LoVo (cell line): ENCODE data around the gene GNAT2.

Source experiments
- DNase-seq: peaks from one replicate; pipeline ENCODE4 v3.0.0-alpha.2; 2016; ENCODE audit warnings: low spot score

Gene GNAT2

DNA sequence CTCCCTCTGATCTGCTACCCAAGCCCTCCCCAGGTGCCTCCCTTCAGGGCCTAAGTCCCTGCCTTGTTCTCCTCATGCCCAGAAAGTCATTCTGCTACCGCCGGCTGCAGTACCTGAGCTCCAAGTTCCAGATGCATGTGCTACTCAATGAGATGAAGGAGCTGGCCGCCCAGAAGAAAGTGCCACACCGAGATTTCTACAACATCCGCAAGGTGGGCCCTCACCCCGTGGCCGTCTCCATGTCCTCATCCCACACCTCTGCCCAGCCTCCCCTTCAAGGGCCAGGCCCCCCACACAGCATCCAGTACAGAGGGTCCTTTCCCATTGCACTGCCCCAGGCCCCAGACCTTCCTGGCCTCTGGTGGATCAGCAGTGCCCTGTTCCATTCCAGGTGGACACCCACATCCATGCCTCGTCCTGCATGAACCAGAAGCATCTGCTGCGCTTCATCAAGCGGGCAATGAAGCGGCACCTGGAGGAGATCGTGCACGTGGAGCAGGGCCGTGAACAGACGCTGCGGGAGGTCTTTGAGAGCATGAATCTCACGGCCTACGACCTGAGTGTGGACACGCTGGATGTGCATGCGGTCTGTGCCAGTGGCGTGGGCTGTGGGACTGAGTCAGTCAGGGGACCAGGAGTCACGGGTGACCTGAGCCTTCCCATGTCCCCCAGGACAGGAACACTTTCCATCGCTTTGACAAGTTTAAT, 8.4 kb upstream of the GNAT2 start:
- no peak for DNase-seq

DNA sequence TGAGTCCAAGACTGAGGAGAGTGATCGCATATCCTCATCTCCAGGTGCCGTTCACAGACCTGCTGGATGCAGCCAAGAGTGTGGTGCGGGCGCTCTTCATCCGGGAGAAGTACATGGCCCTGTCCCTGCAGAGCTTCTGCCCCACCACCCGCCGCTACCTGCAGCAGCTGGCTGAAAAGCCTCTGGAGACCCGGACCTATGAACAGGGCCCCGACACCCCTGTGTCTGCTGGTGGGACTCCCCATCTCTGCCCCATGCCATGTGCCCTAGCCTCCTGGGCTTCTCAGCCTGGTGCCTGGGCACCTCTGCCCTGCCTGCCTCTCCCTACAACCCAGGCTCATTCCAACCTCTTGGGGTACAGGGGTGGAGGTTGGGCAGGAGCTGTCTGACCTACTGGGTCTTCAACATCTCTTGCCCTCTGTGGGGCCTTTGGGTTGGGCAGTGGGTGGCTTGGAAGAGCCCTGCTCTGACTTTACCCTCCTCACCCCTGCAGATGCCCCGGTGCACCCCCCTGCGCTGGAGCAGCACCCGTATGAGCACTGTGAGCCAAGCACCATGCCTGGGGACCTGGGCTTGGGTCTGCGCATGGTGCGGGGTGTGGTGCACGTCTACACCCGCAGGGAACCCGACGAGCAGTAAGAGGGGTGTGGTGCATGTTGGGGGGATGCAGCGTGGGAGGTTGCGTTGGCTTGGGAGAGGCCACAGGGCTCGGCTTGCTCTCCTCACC, 7.4 kb upstream of the GNAT2 start:
- DNase-seq = no peak

DNA sequence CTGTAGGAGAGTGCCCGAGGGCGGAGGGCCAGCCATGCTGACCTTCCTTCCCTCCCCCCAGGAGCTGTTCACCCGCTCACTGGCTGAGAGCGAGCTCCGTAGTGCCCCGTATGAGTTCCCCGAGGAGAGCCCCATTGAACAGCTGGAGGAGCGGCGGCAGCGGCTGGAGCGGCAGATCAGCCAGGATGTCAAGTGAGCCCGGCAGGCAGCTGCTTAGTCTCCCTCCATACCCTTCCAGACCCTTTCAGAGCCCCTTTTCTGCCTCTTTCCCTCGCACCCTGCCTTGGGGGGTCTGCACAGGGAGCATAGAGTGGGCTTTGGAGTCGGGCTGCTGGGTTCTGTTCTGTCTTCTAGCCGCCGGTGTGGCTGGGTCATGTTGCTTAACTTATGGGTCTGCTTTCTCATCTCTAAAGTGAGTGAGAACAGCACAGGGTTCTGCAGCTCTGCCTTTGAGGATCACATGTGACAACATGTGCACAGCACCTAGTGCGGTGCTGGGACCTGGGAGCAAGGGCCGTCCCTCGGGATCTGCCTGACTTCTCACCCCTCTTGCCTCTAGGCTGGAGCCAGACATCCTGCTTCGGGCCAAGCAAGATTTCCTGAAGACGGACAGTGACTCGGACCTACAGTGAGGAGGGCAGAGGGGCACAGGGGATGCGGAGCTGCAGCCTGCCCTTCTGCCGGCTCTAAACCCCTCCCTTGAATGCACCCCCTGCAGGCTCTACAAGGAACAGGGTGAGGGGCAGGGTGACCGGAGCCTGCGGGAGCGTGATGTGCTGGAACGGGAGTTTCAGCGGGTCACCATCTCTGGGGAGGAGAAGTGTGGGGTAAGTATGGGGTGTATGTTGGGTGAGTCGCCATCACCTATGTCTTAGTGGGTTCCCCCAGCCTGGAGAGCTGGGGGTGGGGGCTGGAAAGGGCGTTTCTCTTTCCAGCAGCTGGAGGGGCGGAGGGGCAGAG, 6.5 kb upstream of the GNAT2 start:
- DNase-seq = no peak

DNA sequence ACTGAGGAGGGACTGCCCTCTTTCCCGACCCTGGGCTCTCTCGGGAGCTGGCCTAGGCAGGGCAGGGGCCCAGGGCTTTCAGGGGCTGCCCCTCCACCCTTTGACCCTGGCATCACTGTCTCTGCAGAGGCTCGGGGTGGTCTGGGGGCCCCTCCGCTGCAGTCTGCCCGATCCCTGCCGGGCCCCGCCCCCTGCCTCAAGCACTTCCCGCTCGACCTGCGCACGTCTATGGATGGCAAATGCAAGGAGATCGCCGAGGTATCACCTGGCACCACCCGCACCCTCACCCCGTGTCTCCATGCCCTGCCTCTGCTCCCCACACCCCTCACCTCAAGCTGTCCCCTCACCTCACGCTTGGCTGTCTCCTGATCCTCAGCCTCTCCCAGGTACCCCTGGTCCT, 5.8 kb upstream of the GNAT2 start:
- no peak for DNase-seq

DNA sequence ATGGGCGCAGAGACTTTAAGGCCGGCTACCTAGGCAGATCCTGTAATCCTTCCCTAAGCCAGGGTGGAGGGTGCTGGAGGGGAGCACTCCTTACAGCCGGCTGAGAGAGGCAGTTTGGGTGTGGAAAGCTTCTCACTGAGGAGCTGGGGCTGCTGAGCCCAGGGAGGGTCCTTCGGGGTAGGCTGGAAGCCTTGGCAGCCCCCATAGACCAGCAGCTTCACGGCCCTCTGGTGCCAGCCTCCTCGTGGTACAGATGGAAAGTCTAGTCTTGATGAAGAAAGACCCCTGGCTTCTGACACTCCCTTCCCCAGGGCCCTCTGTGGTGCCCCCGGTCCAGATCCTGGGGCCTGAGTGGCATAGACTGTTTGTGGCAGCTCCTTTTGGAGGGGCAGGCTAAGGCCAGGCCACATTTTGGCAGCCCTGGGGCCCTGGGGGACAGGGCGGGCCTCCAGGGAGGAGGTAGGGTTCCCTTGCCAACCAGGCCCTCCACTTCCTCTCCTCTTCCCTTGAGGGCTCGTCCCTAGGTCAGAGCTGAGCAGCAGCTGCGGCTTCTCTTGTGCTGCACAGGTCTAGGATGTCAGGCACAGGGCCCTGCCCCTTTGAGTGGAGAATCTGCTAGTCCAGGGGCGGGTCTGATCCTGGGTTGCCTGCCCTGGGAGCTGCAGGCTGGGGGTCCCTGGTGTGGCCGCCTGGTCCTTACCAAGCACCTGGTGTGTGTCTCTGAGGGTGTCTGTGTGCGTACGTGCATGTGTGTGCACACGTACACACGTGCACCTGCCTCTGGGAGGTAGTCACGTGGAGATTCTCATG, 5.0 kb upstream of the GNAT2 start:
- no peak for DNase-seq

DNA sequence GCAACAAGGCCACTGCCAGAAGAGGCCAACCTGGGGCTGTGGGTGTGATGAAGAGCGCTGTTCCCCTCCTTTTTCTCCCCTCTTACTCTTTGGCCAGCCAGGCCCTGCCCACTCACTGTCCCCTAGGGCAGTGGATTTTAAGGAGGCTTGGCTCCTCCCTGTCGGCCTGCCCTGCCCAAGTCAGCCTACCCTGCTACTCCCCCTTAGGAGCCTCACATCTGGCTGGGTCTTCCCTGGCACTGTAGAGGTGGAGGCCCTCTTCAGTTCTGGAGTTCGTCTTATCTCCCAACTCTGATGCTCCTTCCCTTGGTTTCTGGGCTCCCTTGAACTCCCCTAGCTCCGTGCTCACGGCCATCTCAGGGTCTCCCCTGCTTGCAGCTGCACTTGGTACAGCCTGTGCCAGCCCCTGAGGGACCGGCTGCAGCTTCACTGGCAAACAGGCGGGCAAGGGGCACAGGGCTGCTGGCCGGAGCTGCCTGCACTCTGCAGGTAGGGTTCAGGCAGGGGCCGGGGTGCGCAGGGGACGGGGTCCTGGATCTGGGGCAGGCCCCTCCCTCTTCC, 4.3 kb upstream of the GNAT2 start:
- DNase-seq = no peak

DNA sequence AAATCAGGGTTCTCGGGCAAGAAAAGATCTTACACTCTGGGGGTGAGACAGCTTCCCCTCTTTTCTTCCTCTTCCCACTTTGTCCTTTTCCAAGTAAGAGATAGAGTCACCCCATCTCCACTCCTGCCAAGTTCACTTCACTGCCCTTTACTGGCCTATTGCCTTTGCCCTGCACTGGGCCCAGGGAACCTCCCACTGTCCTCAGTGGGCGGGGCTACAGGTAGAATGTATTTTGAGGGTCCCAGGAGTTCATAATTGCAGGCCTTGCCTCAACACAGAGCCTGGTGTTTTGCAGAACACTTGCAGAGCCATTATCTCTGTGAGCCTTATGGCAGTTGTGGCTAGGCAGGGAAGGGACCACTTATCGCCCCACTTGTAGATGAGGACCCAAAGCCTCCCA, 3.5 kb upstream of the GNAT2 start:
- DNase-seq = no peak

DNA sequence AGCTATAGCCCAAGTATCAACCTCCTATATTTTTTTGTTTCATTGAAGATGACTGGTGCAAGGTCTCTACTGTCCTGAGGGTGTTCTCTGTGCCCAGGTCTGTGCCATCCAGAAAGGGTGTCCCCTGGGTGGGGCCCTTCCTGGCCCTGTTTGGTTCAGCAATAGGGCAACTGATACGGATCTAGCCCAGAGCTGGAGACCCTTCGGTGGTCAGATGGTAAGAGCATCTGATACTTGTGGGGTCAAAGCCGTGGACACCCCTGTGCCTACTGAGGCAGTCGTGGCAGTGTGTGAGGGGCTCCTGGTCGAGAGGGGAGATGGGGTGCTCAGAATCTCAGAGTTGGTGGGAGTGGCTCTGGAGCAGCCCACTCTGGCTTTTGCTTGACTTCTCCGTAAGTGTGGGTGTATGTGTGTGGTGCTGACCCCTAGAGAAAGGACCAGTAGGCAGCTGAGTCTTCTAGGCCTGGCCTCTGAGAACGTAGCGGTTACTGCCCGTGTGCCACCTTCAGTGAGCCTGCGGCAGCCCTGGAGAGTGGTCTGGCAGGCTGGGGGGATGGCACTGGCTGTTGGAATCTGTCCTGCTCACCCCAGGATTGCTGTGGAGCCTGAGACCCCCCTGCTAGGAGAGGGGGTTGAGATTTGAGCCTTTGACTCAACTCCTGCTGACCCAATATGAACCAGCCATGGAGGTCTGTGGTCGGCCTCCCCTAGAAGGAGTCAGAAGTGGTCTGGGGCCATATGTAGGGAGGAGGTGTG, 2.9 kb upstream of the GNAT2 start:
- no peak for DNase-seq

DNA sequence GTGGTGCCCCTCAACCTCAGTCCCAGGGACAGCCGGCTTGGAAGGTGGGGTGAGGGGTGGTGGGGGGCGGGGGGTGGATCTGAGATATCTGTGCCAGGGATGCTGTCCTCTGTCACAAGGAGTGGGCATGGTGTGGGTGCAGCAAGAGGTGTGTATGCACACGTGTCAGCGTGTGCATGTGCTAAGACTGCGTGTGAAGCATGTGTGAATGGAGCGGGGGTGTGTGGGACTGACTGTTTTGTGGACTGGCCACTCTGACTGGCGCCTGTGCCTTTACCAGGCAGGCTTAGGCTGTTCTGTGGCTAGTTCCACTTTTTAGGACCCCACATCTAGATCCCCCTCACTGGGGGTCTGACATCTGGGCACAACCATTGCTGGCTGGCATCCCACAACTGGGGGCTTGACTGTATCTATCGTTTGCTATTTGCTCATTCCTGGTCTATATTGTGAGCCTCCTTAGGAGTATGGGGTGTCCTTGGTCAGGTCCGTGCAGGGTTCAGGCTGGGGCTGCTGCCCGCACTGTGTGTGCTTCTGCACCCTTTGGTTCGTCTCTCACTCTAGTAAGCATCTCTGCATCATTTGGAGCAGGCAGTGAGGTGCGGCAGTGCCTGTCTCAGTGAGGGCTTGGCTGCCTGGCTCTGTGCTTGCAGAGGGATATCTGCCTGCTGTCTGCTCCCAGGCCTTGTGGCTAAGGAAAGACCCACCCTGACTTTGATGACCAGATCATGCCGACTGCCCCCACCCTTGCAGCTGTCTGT, 2.1 kb upstream of the GNAT2 start:
- DNase-seq = no peak

DNA sequence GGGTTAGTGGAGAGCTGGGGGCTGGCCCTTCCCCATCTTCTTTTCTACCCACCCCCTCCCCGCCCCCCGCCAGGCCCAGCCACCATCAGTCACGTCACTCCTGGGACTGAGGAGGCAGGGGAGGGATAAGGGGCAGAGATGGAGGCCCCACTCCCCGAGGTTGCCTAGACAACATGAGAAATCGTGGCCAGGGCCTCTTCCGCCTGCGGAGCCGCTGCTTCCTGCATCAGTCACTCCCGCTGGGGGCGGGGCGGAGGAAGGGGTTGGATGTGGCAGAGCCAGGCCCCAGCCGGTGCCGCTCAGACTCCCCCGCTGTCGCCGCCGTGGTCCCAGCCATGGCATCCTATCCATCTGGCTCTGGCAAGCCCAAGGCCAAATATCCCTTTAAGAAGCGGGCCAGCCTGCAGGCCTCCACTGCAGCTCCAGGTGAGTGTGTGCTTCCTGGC, 1.4 kb upstream of the GNAT2 start:
- peak; percentile 74 for DNase-seq

DNA sequence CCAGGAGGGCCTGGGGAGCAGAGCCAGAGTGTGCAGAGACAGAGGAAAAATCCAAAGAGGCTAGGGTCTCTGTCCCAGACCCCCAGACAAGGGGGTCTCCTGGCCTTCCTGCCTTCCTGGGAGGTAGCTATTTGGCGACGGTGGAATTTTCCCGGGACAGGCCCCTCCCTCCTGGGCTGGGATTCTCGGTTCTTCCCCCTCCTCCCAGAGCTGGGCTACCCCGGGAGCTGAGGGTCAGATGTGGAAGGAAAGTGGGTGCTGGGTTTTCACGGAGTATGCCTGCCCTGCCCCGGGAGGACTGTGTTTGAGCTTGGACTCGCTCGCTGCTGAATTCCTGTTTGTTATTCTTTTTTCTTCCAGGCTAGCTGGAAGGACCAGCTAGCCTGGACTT, 980 bp upstream of the GNAT2 start:
- peak; percentile 9 for DNase-seq

DNA sequence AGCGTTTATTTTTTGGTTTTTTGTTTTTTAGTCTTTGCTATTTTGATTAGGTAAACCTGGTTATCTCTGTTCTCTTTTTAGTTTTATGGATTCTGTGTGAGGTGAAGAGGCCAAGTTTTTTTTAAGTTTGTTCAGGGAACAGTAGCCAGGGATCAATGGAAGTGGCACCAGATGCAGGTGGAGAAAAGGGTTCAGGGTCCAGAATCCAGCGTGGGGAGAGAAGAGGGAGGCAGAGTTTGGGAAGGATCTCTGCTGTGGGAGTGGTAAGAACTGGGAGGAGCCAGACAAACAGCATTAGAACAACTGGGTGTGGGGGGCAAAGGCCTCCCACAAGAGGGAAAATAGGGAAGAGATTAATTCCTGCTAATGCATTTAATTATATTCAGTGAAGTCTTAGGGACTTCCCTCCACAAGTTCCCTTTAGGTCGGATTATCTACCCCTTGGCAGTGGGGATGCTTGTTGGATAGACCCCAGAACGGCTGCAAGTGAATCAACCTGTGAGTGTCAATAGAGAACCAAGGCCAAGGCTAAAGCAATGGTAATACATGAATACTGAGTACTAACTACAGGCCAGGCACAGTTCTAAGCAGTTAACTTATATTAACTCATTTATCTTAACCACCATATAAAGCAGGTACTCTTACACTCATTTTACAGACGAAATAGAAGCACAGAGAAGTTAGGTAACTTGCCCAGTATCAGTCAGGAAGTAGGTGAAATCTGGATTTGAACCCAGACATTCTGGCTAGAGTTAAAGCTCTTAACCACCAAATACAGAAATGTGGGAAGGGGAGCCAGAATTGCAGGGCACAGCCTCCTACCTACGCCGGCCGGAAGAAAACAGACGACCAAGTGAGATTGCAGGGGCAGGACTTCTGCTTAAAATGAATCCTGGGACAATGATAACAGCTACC, 498 bp downstream of the GNAT2 start:
- no peak for DNase-seq

DNA sequence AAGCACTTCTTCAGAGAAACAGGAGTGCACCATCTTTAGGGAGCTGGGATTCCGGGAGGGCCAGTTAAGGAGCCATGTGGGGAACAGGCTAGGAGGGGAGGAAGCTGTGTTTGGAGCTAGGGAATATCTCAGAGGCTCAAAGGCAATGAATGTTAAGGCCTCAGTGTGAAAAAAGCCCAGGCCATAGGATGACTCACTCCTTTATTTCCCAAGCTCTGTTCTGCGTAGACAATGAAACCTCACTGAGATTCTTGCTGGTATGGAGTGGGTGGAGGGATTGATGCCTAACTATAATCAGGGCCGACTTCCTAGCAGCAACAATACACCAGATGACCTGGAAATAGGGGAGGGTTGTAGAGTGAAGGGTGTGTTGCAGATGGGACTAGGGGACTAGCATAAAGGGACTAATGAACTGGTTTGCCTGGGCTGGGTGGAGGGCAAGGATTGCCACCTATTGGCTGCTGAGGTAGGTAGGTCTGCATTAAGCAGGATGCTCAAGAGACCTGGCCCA, 2.1 kb downstream of the GNAT2 start:
- DNase-seq = no peak

DNA sequence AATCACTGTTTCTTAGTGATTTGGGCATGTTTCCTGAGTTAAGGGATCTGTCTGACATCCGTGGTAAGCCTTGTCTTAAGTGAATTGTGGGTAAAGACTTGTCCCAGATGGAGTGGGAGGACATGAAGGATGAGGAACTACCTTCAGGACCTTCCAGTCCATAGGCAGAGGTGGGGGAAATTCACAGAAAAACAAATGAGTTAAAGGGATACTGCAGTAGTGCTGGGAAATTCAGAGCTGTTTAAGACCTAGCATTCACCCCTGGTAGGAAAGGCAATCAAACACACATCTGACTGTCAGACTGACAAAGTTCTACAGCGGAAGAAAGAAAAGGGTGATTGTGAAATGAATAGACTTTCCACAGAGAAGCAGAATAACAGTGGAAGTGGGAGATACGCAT, 3.0 kb downstream of the GNAT2 start:
- DNase-seq = no peak

DNA sequence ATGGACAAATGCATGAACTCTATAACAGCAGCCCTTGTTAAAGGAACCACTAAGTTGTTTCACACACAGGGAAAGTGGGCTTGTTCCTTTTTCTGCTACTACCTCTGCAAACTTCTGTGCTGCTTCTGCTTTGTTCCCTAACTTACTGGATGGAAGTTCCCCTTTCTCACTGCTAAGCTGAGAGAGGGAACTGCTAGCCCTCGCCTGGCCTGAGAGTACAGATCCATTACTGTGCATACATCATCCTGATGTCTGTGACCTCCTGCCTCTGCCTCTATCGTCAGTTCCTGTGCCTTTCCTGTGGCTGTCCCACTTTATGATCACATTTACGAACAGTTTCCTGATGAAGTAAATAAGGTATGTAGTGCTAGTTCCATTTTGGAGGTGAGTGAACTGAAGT, 3.5 kb downstream of the GNAT2 start:
- no peak for DNase-seq

DNA sequence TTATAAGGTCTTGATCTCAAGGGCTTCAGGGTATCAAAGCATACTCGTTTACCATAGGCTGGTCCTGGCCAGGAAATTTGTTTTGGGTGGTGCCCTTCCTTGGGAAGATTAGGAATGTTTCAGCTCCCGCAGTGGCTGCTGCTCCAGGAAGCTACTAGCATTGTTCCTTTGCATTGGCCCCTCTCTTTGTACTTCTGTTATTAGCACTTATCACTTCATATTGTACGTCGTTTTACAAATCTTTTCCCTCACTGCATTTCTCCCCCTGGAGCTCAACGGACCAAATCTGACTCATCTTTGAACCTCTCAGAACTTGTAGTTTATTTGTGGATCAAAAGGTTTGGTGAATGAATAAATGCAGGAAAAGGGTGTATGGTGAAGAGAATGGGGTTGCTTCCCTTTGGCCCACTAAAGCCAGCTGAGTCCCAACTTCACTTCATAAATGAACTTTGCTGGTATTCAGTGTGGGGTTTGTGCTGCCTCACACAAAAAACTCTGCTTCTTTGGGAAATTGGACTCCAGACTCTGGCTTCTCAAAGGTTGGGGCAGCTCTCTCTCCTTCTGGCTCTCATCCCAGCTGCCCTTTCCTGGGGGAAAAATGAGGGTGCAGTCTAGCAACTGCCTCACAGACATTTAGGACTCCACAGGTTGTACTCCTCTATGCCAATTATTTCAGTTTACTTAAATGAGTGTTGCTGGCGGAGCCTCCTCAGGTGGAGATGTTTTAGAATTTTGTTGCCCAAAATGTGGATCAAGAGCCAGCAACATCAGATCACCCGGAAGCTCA, 5.9 kb downstream of the GNAT2 start:
- DNase-seq = no peak

DNA sequence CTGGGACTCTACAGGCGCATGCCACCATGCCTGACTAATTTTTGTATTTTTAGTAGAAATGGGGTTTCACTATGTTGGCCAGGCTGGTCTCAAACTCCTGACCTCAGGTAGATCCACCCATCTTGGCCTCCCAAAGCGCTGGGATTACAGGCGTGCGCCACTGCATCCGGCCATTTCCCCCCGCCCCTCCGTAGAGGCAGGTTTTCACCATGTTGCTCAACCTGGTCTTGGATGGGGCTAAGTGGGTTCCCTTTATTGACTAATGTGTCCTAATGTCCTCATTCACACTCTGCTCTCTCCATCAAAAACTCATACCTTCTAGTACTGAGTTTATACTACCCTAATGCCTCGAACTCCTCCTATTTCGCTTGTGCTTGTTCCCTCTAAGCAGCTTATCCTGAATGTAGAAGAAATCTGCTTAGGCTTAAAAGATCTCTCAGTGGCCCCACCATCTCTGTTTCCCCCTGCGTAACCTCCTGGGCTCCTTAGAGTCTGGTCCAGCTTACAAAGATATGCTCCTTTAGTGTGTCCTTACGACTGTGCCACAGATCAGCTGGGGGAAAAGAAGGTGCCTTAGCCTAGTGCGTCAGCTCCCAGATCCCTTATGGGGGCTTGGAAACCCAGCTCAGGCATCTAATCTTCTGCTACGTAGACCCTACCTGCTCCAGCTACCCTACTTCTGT, 8.0 kb downstream of the GNAT2 start:
- no peak for DNase-seq
